Adrenal gland (tissue), 12 donors: ENCODE data around the gene HOXC11. TPM values are rescaled to one million over a fixed set of nuclear protein-coding genes. Genes with fewer than 3 reads are reported as not detected.

ENCODE experiments used
- DNase-seq, 7 donors: peaks; one replicate each; pipeline ENCODE4 v3.0.0-alpha.2; 2019 to 2020
- H3K27ac ChIP-seq, 5 donors: fragments of 200-600 bp; sonication (generic) in 4 of 5; 1 replicate in 3 of 5; 2 replicates in 2 of 5; pipeline versions ENCODE4 v1.5.1 to v1.8.0; 2016 to 2020; ENCODE audit warnings: mild to moderate bottlenecking in 1 of 5
- H3K27me3 ChIP-seq: fragments of 200-600 bp; 2 replicates; pipeline ENCODE4 v1.8.0; 2021
- H3K36me3 ChIP-seq, 2 donors: fragments of 200-600 bp; replicated peaks in 1 of 2; 1 replicate in 1 of 2; 2 replicates in 1 of 2; pipeline versions ENCODE4 v1.5.1 to v1.8.0; 2018 to 2022
- H3K4me1 ChIP-seq, 2 donors: fragments of 200-600 bp; replicated peaks in 1 of 2; 1 replicate in 1 of 2; 2 replicates in 1 of 2; pipeline versions ENCODE4 v1.5.1 to v1.8.0; 2018 to 2021
- H3K4me3 ChIP-seq, 4 donors: fragments of 200-600 bp; sonication (generic) in 3 of 4; one replicate each; pipeline ENCODE4 v1.5.1; 2016 to 2018
- H3K9me3 ChIP-seq, 3 donors: fragments of 200-600 bp; sonication (generic) in 1 of 3; replicated peaks in 1 of 3; 1 replicate in 2 of 3; 2 replicates in 1 of 3; pipeline versions ENCODE4 v1.5.1 to v1.8.0; 2016 to 2021
- CTCF ChIP-seq, 6 experiments: fragments of 450-650 bp in 4 of 6; fragments of 200-600 bp in 2 of 6; sonication (generic) in 1 of 6; IDR thresholded peaks; 1 replicate in 5 of 6; 2 replicates in 1 of 6; pipeline versions ENCODE4 v1.5.1 to v1.8.0; 2016 to 2021; ENCODE audit warnings: antibody characterized with exemption in 6 of 6, mild to moderate bottlenecking in 2 of 6, moderate library complexity in 1 of 6
- POLR2A ChIP-seq, 2 donors: fragments of 450-650 bp; IDR thresholded peaks; one replicate each; pipeline ENCODE4 v1.6.1; 2017; ENCODE audit warnings: antibody characterized with exemption in 2 of 2, mild to moderate bottlenecking in 2 of 2, moderate library complexity in 1 of 2
- WGBS, 4 donors: extraction: QIAGEN DNeasy Blood & Tissue Kit in 2 of 4; methylation state at CpG; one replicate each; pipeline versions ENCODE4 v1.1.5 to v1.1.7; 2013 to 2017; 5-methylcytosine and 5-hydroxymethylcytosine counted together
- intact Hi-C, 2 donors: fragments of 100-400 bp; cut with DNase I; formaldehyde crosslinking; loops; one replicate each; pipeline versions ENCODE4 v1.14.1 to v1.15.0; 2022 to 2023
- polyA plus RNA-seq, 3 donors: library from polyadenylated mRNA; stranded (reverse); fragments of 200-250 nt in 2 of 3; fragments of 350-450 nt in 1 of 3; fragmentation: Illumina TruSeq in 1 of 3; extraction: RNeasy Lipid Tissue Mini Kit (QIAGEN cat#74804) in 1 of 3; gene quantifications; one replicate each; pipeline ENCODE4 v1.2.3, GENCODE V29; 2013 to 2014
- total RNA-seq, 9 donors: library from RNA; depleted of rRNA in 4 of 9; stranded (reverse); fragments of >200 nt in 4 of 9; fragments of 120-200 nt in 1 of 9; fragmentation: NEBNext Ultra II Directional in 1 of 9; extraction: Animal tissue kit (Norgen Biotek cat#: 25700) in 1 of 9; gene quantifications; one replicate each; pipeline versions ENCODE4 v1.1.0 to v1.2.4, GENCODE V29; 2013 to 2023
- donor health status: healthy with polysubstance abuse.
- donor health status: Bipolar disorder and iron deficiency.
- donor health status: DM: yes; HTN: yes; CAD: no.
- donor health status: DM: no; HTN: no; CAD: no.
- donor health status: DM: no; HTN: no; CAD: no.
- donor health status: DM: yes; HTN: yes; CAD: no.

HOXC11 gene
- total and polyA plus RNA-seq, 12 donors, result not detected

- no peaks in the 10 kb centered on the region for H3K36me3 ChIP-seq
- WGBS, 4 donors, result 35 to 57% (median 46%) methylated on average over 4 of the region's 4 CpGs
- H3K27me3 ChIP-seq, result peaks cover 94% of the 10 kb centered on the region
- intact Hi-C loops, result no loop called here
- H3K9me3 ChIP-seq, result no peaks in the 10 kb centered on the region
- H3K4me1 ChIP-seq, result no peaks in the 10 kb centered on the region
- TF ChIP-seq POLR2A (IDR thresholded peaks at IDR 0.05), result no peak
- TF ChIP-seq CTCF (IDR thresholded peaks at IDR 0.05), result no peak
- H3K27ac ChIP-seq, result no peak overlapping the region
- no peak overlapping the region for H3K4me3 ChIP-seq
- no peak for DNase-seq
These were observed 40.0 kb upstream of the HOXC11 start for GRCh38 chr12:53932915-53933314.

- no peak for DNase-seq
- H3K27me3 ChIP-seq, result peaks cover 94% of the 10 kb centered on the region
- no peaks in the 10 kb centered on the region for H3K9me3 ChIP-seq
- no peak overlapping the region for H3K4me3 ChIP-seq
- TF ChIP-seq CTCF (IDR thresholded peaks at IDR 0.05) (no peak), POLR2A (IDR thresholded peaks at IDR 0.05) (no peak)
- intact Hi-C loops, result no loop called here
- H3K4me1 ChIP-seq, result no peaks in the 10 kb centered on the region
- 15 to 16% (median 15%) methylated on average over 49 of the region's 49 CpGs for WGBS, 4 donors
- no peaks in the 10 kb centered on the region for H3K36me3 ChIP-seq
- no peak overlapping the region for H3K27ac ChIP-seq
These were observed 37.3 kb upstream of the HOXC11 start for GRCh38 chr12:53935383-53936341.

GRCh38 chr12:53937099-53937498 lies 35.8 kb upstream of the HOXC11 start:
- TF ChIP-seq POLR2A (IDR thresholded peaks at IDR 0.05), result no peak

GRCh38 chr12:53937596-53938325 lies 35.2 kb upstream of the HOXC11 start:
- no peaks in the 10 kb centered on the region for H3K36me3 ChIP-seq
- TF ChIP-seq CTCF (IDR thresholded peaks at IDR 0.05) (no peak), POLR2A (IDR thresholded peaks at IDR 0.05) (no peak)
- 18 to 22% (median 20%) methylated on average over 23 of the region's 23 CpGs for WGBS, 4 donors
- H3K27ac ChIP-seq, result no peak overlapping the region
- H3K9me3 ChIP-seq, result no peaks in the 10 kb centered on the region
- H3K4me1 ChIP-seq, result no peaks in the 10 kb centered on the region
- no peak overlapping the region for H3K4me3 ChIP-seq
- intact Hi-C loops, result no loop called here
- H3K27me3 ChIP-seq, result peaks cover 94% of the 10 kb centered on the region
- no peak for DNase-seq

More at GRCh38 chr12:53937099-53937498, 35.8 kb upstream of the HOXC11 start:
- DNase-seq, result no peak
- Histone ChIP-seq H3K27me3 (peaks cover 94% of the 10 kb centered on the region), H3K4me1 (no peaks in the 10 kb centered on the region), H3K27ac (no peak overlapping the region), H3K4me3 (no peak overlapping the region), H3K9me3 (no peaks in the 10 kb centered on the region), H3K36me3 (no peaks in the 10 kb centered on the region)
- intact Hi-C loops, result no loop called here
- WGBS, 4 donors, result 14 to 20% (median 17%) methylated on average over 12 of the region's 12 CpGs
